HG02623 (cell line): ENCODE results near the gene IRX6.

Source experiments
- ATAC-seq: cut with Tn5 transposase; IDR thresholded peaks from one replicate; pipeline ENCODE4 v1.9.1; 2021; ENCODE audit warnings: moderate library complexity; ENCODE audit not compliant: unreplicated experiment

IRX6 gene

DNA sequence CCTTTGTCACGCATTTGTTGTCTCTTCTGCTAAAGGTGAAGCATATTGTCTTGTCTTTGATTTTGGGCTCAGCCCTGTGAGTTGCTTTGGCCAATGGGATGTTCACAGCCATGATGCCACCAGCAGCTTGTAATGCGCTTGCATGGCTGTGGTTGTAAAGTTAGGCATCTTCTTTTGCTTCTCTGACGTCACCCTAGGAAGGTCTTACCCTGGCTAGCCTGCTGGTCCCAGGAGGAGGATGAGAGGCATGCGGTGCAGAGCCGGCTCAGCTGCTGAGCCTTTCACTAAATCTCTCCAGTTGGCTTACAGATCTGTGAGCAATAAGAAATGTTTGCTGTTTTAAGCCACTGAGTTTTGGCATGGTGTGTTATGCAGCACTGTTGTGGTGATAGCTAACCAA, 40.8 kb downstream of the IRX6 start:
- ATAC-seq = no peak

DNA sequence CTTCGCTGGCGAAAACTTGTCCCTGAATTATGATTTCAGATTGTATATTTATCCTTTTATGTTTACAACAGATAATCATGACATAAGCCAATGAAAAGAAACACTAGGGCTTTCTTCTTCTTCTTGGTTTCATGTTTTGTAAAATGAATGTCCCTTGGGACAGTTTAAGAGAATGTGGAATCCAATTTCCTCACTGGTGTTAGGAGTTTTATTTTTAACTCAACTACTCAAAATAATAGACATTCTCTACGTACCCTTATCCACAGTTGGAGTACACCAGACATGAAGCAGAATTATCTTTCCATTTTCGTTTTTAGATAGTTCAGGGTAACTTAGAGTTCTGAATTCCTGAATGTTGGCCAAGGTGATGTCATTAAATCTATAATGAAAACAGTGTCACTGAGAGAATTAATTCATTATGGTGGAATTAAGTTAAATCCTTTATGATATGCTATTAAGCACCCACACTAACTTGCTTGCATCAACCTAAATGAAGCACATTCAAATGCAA, 43.4 kb downstream of the IRX6 start:
- ATAC-seq = no peak

DNA sequence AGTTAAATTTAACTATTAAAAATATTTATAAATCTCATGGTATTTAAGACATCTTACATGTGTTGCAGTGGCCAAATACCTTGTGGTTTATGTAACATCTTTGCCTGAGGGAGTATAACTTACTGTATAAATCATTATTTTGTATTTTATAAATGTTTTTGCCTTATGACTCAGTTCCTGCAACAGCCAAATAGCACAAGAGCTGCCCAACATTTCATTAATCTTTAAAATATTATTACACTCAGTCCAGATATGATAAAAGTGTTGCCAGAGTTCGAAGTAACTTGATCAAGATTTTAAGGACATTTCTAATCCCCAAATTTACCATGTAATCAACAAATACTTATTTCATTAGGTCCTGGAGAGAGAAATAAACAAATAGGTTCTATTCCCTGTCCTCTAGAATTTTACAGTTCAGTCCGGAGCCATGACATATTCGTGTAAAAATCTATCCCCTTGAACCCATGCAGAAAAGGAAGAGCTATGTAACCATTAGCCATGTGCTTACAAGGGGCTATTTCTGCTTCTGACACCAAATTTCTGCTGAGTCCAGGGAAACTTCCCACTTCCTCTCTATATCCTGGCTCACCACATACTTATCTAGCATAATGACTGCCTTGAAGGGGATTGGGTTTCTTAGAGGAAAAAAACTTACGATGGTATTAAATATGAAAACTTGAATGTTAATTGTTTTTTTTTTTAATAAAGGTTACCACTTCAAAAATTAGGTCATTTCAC, 44.0 kb downstream of the IRX6 start:
- no peak for ATAC-seq

DNA sequence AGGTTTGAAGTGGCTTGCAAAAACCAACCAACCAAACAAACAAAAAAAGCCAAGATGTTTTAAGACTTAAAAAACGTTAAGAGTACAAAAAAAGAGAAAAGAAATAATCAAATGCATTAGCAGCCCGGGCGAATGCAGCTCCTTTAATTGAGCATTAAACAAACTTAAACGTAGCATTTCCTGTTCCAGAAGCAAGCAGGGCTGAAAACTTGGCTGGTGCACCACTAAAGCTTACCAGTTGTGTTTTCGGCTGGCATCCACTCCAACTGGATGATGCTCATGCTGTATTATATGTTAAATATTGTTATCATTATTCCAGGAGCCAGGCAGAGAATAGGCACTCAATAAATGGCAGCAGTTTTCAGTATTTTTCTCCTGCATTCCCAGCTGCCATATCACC, 45.1 kb downstream of the IRX6 start:
- ATAC-seq = no peak

DNA sequence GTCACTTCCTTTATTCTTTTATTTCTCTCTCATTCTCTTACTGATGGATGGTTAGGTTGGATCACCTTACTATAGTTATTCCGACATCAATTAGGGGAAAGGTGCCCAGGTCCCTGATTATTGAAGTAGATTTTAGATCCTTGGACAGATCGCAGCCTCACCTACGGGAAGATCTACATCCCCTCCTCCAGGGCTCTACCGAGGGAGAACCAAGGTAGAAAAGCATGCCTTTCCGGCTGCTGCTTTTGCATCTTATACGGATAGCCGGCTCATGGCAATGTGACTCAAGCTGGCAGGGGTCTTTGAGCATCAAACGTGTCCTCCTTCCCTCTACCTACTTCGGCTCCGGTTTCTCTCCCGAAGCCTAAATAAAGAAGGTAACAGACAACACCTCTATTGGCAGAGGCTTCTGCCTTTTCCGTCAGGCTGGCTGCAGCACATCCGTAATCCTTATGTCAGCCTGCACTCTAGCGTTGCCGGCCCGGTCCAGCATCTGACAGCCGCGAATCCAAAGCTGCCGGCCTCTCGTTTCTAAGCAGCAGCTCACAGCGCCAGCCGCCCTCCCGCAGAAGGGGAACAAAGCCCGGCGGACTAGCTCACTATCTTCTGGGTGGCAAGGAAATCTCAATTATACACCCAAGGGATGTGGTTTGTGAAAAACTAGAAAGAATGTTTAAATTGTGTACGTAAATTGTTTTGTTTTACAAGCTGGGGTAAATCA, 46.9 kb downstream of the IRX6 start:
- ATAC-seq = no peak

DNA sequence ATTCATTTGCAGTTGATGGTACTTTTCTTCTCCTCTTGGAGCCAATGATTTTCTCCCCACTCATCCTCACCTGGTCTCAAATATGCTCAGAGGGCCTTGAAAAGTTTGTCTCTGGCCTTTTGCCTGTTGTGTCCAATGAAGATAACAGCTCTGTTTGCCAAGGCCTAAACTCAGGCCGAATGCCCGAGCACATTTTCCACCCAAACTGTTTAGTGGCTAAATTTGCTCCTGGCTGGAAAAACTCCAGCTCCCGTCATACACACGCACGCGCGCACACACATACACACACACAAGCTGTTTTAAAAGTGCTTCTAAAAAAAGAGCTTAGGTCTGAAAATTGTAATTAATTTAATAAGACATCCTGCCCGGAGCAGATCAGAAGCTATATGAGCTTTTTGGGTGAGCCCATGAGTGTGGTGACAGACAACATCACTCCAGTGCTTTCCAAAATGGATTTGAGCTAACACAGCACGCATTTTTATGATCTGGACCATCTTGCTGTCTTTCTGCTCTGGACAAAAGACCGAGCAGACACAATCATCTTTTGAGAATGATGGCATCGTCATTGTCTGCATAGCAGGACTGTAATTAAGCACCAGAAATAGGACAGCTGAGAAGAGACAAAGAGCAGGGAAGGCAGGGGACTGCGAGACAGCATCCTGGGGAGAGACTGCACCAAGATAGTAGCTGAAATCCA, 48.9 kb downstream of the IRX6 start:
- no peak for ATAC-seq

DNA sequence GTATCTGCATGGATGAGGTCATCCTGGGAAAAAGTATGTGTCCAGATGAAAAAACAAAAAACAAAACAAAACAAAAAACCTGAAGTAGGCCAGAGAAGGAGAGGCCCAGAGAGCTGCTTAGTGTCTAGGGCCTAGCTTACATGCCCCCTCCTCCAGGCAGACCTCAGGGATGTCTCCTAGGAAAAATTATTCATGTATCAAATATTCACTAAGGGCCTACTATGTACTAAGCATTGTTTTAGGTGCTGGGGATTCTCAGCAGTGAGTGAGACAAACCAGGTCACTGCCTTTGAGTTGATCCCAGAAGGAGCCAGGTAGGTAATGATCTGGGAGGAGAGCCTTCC, 49.5 kb downstream of the IRX6 start:
- ATAC-seq = no peak

DNA sequence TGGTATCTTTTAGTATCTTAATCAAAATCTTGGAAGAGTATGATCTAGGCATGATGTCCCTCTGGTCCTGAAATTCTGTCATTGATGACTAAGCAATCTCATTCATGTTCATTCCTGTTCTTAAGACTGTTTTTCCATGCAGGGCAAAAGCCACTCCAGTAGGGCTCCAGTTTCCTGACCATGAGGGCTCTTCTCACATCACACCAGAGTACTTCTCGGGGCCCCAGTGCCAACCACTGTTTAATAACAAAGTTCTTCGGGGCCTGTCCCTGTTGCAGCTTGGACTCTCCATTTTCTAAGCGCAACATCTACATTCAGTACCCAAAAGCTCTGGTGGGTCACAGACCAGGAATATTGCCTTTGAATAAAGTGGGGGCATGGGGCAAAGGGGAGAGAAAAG, 52.0 kb downstream of the IRX6 start:
- no peak for ATAC-seq

DNA sequence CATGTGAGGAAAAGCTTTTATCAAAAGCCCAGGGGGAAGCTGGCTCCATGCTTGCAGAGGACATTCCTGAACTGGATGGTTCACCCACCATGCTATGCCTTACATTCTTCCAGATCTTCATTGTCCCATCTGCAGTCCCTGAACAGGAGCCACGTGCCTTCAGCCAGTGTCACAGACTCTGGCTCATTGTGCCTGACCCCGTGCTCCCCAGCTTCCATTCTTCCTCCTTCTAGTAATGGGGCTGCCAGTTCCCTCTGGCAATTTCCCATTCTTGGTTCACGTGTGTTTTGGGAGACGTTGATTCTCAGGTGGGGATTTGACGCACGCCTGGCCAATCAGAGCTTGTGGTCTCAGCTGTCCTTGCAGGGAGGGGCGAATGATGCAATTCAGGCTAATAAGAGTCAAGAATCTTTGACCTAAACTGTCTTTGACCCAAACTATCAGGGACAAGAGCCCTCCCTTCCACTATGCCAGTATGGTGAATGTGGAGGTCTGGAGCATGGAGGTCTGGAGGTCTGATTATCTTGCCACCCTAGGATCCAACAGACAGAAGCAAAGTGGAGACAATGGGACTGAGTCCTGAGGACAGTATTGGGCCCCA, 52.7 kb downstream of the IRX6 start:
- ATAC-seq = no peak

DNA sequence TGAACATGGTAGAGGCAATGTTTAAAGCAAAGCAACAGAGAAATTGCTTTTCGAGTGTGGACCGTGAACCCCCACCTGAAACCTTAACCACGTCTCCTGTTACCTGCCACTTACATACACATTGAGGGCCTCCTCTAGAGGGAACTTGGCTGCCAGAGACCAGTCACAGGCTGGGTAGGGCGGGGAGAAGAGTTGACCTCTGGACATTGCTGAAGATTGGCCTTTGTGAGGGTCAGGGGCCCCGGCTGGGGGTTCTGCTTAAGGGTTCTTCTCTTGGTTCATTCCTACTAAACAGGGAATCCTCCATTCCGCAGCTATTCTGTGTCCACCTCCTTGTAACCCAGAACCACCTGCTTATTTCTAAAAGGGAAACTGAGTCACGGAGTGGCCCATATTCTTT, 53.8 kb downstream of the IRX6 start:
- no peak for ATAC-seq

DNA sequence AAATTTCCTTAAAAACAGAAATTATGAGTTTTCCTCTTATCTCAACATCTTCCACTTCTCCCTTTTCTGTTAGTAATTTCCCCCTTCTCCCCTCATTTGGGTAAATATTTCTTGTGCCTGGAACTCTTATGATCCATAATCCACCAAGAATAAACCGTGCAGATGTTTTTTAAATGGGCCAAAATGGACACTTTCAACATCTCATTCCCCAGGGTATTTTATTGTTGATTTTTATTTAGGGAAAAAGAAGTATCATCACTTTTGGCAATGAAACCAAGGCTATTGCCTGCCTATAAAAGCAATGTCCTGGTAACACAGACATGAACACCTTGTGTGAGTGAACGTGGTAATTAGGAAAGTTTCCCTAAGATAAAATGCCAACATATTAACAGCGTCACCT, 54.6 kb downstream of the IRX6 start:
- no peak for ATAC-seq

DNA sequence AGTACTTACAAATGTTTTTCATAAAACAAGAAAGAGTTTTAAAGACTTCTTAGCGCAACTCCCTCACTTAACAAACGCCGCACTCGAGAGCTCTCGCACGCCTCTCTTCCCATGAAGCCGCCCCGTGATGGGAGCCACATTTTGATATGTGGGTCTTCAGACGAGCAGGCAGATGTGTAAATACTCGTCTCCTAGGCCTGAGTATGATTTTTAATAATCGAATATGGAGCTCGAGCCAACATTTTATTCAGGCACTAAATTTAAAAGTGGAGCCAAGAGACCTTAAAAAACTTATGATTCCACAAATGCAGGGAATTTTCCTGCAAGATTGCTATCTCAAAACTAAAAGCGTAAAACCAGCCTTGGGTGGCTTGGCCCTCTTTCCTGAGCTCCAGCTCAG, 55.4 kb downstream of the IRX6 start:
- ATAC-seq = no peak

DNA sequence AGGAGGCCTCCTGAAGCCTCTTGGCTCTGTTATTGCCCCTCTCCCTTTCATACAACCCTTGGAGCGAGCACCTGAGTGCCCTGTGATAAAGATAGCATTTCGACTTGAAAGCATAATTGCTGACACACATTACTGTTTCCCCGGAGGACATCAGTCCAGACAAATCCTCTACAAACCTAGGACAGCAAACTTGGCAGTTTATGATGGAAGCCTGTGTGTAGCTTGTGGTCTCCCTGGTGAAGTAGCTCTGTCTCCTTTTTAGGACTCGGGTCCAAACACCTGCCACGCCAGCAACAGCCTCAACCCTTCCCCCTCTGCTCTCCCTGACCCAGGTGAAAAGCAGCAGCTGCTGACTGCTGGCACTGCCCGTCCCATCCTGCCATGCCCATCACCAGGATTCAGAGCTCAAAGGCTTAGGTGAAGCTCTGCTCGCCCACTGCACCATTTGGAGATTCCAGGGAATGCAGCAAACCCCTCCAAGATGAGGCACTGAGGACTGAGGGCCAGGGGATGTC, 55.9 kb downstream of the IRX6 start:
- no peak for ATAC-seq
